Mucosa of rectum (tissue), 2 donors: ENCODE results near the gene RIMKLA.

Source experiments
- H3K27ac ChIP-seq, 2 donors: one replicate each; pipeline ENCODE4 v1.7.0; 2013; ENCODE audit warnings: inconsistent platforms in 2 of 2, low read depth in 2 of 2, low read length in 2 of 2
- H3K27me3 ChIP-seq, 2 donors: one replicate each; pipeline ENCODE4 v1.7.0; 2013; ENCODE audit warnings: low read length in 2 of 2; ENCODE audit not compliant: control insufficient read depth in 2 of 2, insufficient read depth in 2 of 2
- H3K36me3 ChIP-seq, 2 donors: one replicate each; pipeline ENCODE4 v1.7.0; 2013; ENCODE audit warnings: low read length in 2 of 2; ENCODE audit not compliant: control insufficient read depth in 2 of 2, insufficient read depth in 2 of 2
- H3K4me1 ChIP-seq, 2 donors: one replicate each; pipeline ENCODE4 v1.7.0; 2013; ENCODE audit warnings: low read length in 2 of 2, mild to moderate bottlenecking in 1 of 2; ENCODE audit not compliant: control insufficient read depth in 2 of 2, insufficient read depth in 2 of 2
- H3K4me3 ChIP-seq, 2 donors: one replicate each; pipeline ENCODE4 v1.7.0; 2013; ENCODE audit warnings: low read length in 2 of 2
- H3K9ac ChIP-seq, 2 donors: one replicate each; pipeline ENCODE4 v1.7.0; 2013; ENCODE audit warnings: low read length in 2 of 2, low read depth in 1 of 2, mild to moderate bottlenecking in 1 of 2
- H3K9me3 ChIP-seq, 2 donors: one replicate each; pipeline ENCODE4 v1.7.0; 2013; ENCODE audit warnings: low read length in 2 of 2; ENCODE audit not compliant: control insufficient read depth in 2 of 2
- donor health status: healthy.
- donor health status: Normal muscosa, but diverticular disease.

The RIMKLA gene

DNA sequence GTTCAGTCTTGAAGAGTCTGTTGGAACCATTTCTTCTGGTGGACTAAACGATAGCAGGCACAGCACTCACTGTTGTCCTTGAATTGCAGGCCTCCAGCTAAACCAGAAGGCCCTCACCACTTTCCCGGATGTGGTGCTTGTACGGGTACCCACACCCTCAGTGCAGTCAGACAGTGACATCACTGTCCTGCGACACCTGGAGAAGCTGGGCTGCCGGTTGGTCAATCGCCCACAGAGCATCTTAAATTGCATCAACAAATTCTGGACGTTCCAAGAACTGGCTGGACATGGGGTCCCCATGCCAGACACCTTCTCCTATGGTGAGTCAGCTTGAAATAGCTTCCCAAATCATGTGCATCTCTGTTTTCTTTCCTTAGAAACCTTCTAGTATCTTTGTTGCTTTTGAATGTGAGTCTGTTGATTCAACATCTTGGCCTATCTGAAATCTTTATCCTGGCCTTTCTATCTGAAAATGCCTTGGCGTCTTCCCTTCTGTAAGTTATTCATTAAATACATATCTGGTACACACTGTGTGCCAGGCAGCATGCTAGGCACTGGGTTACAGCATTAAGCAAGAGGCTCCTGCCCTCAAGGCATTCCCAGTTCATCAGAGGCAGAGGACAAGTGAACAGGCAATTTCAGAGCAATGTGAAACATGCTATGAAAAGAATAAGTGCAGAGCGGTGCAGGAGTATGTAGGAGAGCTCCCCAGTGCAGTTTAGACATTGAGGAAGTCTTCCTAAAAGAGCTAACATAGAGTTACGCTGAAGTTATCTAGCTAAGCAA lies 18.9 kb downstream of the RIMKLA start:
- H3K27ac ChIP-seq, result no peak overlapping the region
- no peak overlapping the region for H3K9ac ChIP-seq
- no peaks in the 10 kb centered on the region for H3K27me3 ChIP-seq
- H3K9me3 ChIP-seq, result no peaks in the 10 kb centered on the region
- no peak overlapping the region for H3K4me3 ChIP-seq
- H3K36me3 ChIP-seq, result no peaks in the 10 kb centered on the region
- peaks cover 0 to 4% of the 10 kb centered on the region in 2 donors for H3K4me1 ChIP-seq

DNA sequence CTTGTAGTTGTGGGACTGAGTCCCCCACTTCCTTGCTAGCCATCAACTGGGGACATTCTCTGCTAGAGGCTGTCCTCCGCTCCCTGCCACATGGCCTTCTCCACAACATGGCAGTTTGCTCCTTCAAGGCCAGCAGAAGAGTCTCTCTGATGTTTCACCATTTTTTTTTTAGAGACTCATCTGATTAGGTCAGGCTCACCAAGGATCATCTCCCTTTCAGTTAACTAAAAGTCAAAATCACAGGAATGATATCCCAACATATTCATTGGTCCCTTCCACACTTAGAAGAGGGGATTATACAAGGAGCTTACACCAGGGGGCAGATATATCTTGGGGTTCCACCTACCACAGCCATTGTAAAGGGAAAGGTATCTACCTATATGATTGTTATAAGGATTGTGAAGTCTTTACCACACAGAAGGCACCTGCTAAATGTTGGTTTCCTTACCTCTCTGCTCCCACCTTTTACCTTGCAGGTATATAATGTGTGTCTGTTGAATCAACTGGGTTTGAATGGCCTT lies 23.3 kb downstream of the RIMKLA start:
- H3K4me1 ChIP-seq, result no peaks in the 10 kb centered on the region
- H3K27ac ChIP-seq, result no peak overlapping the region
- no peaks in the 10 kb centered on the region for H3K9me3 ChIP-seq
- no peak overlapping the region for H3K4me3 ChIP-seq
- H3K9ac ChIP-seq, result no peak overlapping the region
- peaks cover 2 to 4% of the 10 kb centered on the region in 2 donors for H3K36me3 ChIP-seq
- H3K27me3 ChIP-seq, result no peaks in the 10 kb centered on the region

DNA sequence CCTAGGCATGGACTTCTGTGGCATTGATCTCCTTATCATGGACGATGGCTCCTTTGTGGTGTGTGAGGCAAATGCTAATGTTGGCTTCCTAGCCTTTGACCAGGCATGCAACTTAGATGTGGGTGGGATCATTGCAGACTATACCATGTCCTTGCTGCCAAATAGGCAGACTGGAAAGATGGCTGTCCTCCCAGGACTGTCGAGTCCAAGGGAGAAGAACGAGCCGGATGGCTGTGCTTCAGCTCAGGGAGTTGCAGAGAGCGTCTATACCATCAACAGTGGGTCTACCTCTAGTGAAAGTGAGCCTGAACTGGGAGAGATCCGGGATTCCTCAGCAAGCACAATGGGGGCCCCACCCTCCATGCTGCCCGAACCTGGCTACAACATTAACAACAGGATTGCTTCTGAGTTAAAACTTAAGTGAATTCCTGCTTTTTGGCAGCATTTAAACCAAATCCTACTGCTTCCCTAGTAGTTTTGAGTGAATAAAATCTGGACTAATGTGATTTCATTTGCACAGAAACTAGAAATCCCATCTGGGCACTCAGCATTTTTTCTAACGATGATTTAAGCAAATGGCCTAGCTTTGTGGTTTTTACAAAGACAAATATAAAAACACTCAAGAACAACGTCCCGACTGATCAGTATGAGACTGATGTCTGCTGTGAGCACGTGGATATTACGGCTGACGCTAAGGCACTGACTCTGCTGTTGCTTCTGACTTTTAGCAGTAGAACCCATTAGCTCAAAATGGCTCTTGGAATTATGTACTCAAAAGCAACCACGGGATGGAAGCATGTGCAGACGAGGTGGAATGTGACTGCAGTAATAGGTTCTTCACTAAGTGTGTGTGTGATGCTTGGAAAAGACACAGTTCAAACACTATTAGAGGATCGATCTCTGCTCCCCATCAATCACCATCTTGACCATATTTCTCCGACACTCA lies 34.2 kb downstream of the RIMKLA start:
- H3K27me3 ChIP-seq, result no peaks in the 10 kb centered on the region
- H3K4me3 ChIP-seq, result no peak overlapping the region
- no peak overlapping the region for H3K9ac ChIP-seq
- no peaks in the 10 kb centered on the region for H3K4me1 ChIP-seq
- no peaks in the 10 kb centered on the region for H3K9me3 ChIP-seq
- H3K27ac ChIP-seq, result no peak overlapping the region
- H3K36me3 ChIP-seq, result peaks cover 5 to 9% of the 10 kb centered on the region in 2 donors

DNA sequence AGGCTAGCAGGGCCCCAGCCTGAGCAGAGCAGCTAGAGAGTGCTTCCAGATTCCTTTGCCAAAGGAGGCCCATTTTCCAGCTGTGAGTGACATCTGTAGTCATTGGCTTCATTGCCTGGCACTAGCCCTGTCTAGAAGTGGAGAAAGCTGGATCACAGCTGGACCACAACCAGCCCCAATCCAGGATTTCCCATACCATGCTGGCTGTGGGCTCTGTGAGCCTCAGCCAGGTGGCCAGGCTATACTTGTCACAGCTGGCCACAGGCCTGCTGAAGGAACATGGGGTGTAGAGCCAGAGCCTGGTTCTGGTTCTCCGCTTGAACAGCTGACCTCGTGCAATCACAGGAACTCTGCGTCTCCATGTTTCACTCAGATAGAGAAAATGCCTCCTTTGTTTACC lies 36.6 kb downstream of the RIMKLA start:
- H3K27ac ChIP-seq, result no peak overlapping the region
- H3K4me3 ChIP-seq, result no peak overlapping the region
- peaks cover 5 to 9% of the 10 kb centered on the region in 2 donors for H3K36me3 ChIP-seq
- H3K27me3 ChIP-seq, result no peaks in the 10 kb centered on the region
- no peak overlapping the region for H3K9ac ChIP-seq
- H3K9me3 ChIP-seq, result no peaks in the 10 kb centered on the region
- no peaks in the 10 kb centered on the region for H3K4me1 ChIP-seq

DNA sequence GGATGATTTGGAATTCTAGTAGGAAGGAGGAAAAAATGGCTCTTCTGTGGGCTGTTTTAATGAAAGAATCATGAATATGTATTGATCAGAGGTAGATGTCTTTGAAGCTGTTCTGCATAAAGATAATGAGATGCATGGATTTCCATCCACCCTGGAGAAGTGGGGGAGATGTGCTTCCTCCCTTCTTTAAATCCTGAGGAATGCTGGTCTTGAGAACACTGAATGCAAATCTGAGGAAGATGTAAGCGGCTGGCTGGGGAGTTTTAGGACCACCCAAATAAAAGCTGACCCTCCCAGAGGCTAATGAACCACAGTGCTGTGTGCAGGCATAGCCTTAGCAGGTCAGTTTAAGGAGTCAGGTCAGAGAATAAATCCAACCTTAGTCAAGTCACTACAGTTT lies 37.9 kb downstream of the RIMKLA start:
- Histone ChIP-seq H3K9ac (no peak overlapping the region), H3K36me3 (peaks cover 5 to 9% of the 10 kb centered on the region in 2 donors), H3K4me1 (no peaks in the 10 kb centered on the region), H3K9me3 (no peaks in the 10 kb centered on the region), H3K27ac (no peak overlapping the region), H3K4me3 (no peak overlapping the region), H3K27me3 (no peaks in the 10 kb centered on the region)

DNA sequence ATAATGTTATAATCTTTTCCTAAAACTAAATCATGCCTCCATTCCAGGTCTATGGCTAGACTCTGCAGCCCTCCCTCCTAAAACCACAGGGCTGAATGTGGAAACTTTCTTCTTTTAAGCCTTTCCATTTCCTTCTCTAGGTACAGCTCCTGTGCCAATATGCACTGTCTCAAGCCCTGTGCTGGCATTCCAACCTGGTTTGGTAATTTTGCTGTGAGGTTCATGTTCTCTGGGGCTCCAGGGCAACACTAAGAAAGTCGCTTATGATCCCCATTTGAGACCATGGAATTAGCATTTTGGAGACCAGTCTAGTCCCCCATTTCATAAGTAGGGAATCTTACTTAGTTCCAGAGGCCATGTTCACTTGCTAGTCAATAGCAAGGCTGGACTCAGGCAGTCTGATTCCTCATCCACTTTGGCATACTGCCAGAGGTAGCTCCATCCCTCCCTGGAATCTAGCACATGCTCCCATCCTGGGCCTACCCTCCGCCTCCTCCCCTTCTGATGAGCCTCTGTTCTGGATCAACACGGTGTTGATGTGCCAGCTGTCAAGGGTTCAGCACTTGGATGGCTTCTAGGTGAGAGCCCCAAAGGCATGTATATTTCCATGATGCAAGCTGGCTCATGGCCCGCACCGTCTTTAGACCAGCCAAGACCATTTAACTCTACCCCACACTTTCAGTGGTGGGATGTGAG lies 38.7 kb downstream of the RIMKLA start:
- H3K27ac ChIP-seq, result no peak overlapping the region

DNA sequence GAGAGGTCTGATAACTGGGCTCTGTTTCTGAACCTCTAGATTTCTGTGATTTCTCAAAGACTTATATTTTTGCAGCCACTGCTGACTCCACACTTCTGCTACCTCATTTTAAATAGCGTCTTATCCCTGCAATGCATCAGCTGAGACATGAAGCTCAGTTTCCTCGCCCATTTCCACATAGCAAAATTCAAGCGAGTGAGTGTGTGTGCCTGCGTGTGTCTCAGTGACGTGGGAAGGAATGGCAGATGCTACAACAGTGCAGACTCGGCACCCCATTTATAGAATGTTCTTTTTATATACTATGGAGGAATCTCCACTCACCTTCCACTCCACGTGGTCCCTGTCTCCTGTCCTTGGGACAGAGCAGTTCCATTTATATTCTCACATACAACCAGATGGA lies 39.5 kb downstream of the RIMKLA start:
- H3K9ac ChIP-seq, result no peak overlapping the region
- H3K4me1 ChIP-seq, result no peaks in the 10 kb centered on the region
- H3K27me3 ChIP-seq, result no peaks in the 10 kb centered on the region
- no peak overlapping the region for H3K27ac ChIP-seq
- H3K9me3 ChIP-seq, result no peaks in the 10 kb centered on the region
- H3K4me3 ChIP-seq, result no peak overlapping the region
- H3K36me3 ChIP-seq, result peaks cover 0 to 4% of the 10 kb centered on the region in 2 donors

More for the DNA sequence above, 38.7 kb downstream of the RIMKLA start:
- Histone ChIP-seq H3K9ac (no peak overlapping the region), H3K4me1 (no peaks in the 10 kb centered on the region), H3K27me3 (no peaks in the 10 kb centered on the region), H3K4me3 (no peak overlapping the region), H3K9me3 (no peaks in the 10 kb centered on the region), H3K36me3 (peaks cover 4 to 8% of the 10 kb centered on the region in 2 donors)

DNA sequence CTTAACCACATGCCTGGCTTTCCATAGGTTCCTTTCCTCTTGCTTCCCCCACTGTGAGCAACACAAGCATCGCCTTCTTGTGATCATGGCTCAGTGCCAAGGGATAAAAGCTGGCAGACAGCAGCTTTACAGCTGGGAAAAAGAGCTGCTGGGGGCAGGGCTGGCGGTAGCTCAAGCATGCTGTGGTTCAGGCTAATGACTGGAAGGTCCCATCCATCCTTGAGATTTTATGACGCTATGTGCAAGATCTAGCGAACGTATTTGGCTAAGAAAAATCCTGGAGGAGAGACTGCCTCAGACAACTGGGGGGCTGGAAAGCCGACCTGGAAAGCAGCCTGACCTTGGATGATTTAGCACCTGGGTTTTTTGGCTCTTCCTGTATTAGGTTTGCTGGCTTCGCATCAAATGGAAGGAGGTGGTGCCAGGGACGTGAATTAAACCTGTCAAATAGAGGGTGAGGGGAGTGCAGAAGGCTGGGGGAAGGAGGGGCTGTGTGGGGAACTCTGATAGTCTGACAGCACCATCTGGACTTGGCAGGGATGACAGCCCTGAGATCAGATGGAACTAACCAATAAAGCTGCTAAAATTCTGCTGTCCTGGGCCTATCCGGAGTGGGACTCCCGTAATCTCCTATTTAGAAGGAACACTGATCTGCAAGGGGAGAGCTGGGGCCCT lies 40.5 kb downstream of the RIMKLA start:
- Histone ChIP-seq H3K36me3 (no peaks in the 10 kb centered on the region), H3K4me1 (no peaks in the 10 kb centered on the region), H3K27ac (no peak overlapping the region), H3K9me3 (no peaks in the 10 kb centered on the region), H3K4me3 (no peak overlapping the region), H3K9ac (no peak overlapping the region), H3K27me3 (no peaks in the 10 kb centered on the region)

DNA sequence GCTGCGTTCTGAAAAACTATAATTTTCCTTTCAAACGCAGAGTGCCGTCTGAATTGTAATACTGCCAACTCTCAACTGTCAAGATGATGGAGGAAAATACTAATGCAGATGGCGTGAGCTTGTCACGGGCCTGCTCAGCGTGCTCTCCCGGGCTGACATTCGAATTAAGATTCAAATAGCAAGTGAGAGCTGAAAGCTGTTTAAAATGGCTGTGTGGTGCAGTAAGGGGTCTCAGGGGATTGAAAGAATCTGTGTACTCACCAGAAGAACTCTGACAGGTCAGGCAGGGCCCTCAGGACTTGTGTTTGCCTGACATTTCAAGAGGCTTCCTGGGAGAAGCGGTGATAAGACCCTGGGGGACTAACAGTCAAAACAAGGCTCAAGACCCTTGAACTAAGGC lies 42.1 kb downstream of the RIMKLA start:
- Histone ChIP-seq H3K36me3 (no peaks in the 10 kb centered on the region), H3K9me3 (no peaks in the 10 kb centered on the region), H3K9ac (peak overlapping the region in 1 of 2 donors; percentile 8), H3K4me1 (no peaks in the 10 kb centered on the region), H3K4me3 (no peak overlapping the region), H3K27me3 (no peaks in the 10 kb centered on the region), H3K27ac (no peak overlapping the region)
